ENCODE results near the gene TBX1. TPM values are rescaled to one million over a fixed set of nuclear protein-coding genes. Genes with fewer than 3 reads are reported as not detected.

TBX1 gene
- total and polyA plus RNA-seq, 2 of the 13 experiments (the other 11 are each of a cell fraction or from before 2014, with no cell fraction given): not detected

- no peak overlapping the region for H2AFZ ChIP-seq (ENCODE audit: low read length)
- no peak overlapping the region for H3K4me3 ChIP-seq (replicated peaks in 1 of 3; ENCODE audit: insufficient read depth in 1 of 3, low read depth in 2 of 3, low read length in 3 of 3)
- H3K9ac ChIP-seq (ENCODE audit: insufficient read depth, low read depth, low read length): no peak overlapping the region
- FAIRE-seq: no peak
- no peak for TF ChIP-seq NPAS2 (CRISPR knock-in tag; IDR thresholded peaks at IDR 0.05; ENCODE audit: borderline replicate concordance)
- no peaks in the 10 kb centered on the region for H4K20me1 ChIP-seq (ENCODE audit: insufficient read depth, low read length)
- CTCF ChIA-PET (ENCODE audit: low intra/inter-chr PET ratio, low total read pairs): no interaction called here
- no peaks in the 10 kb centered on the region for H3K79me2 ChIP-seq (ENCODE audit: insufficient read depth, low read length)
- no peak for ATAC-seq
- no peaks in the 10 kb centered on the region for H3K9me3 ChIP-seq (ENCODE audit: low read length)
- no TSS peak for BruUV-seq (replicated peaks)
- intact Hi-C loops (cut with micrococcal nuclease; ENCODE audit: unreplicated experiment): no loop called here
- H3K36me3 ChIP-seq (replicated peaks in 1 of 2; ENCODE audit: control insufficient read depth in 1 of 2, insufficient read depth in 2 of 2, low read length in 2 of 2): no peaks in the 10 kb centered on the region
- in situ Hi-C loops (cut with HindIII; ENCODE audit: extremely low pct_ligation_motif_present, low pct_unique_long_range_greater_than_20kb): no loop called here
- DNase-seq (ENCODE audit: low spot score): no peak
- H3K27ac ChIP-seq (ENCODE audit: extremely low read length, insufficient read depth, low read length): no peak overlapping the region
- 56% methylated on average over 5 of the region's 17 CpGs for WGBS (ENCODE audit: low lambda C conversion rate)
- peaks cover 24 to 85% of the 10 kb centered on the region in 2 experiments for H3K27me3 ChIP-seq (ENCODE audit: control insufficient read depth in 1 of 2, insufficient read depth in 2 of 2, low read length in 2 of 2)
- no peak overlapping the region for H3K4me2 ChIP-seq (ENCODE audit: low read depth, low read length)
- H3K4me1 ChIP-seq (ENCODE audit: insufficient read depth, low read length): peaks cover 34% of the 10 kb centered on the region
- POLR2A ChIA-PET: no interaction called here
These were observed 3.7 kb downstream of the TBX1 start for GRCh38 chr22:19764299-19764593.

- BruUV-seq (replicated peaks): no TSS peak
- 68% methylated on average over 22 of the region's 25 CpGs for WGBS (ENCODE audit: low lambda C conversion rate)
- Histone ChIP-seq H3K4me2 (ENCODE audit: low read depth, low read length) (no peak overlapping the region), H3K9ac (ENCODE audit: insufficient read depth, low read depth, low read length) (no peak overlapping the region), H3K27ac (ENCODE audit: extremely low read length, insufficient read depth, low read length) (no peak overlapping the region), H4K20me1 (ENCODE audit: insufficient read depth, low read length) (no peaks in the 10 kb centered on the region), H3K4me3 (replicated peaks in 1 of 3; ENCODE audit: insufficient read depth in 1 of 3, low read depth in 2 of 3, low read length in 3 of 3) (no peak overlapping the region), H3K36me3 (replicated peaks in 1 of 2; ENCODE audit: control insufficient read depth in 1 of 2, insufficient read depth in 2 of 2, low read length in 2 of 2) (no peaks in the 10 kb centered on the region), H2AFZ (ENCODE audit: low read length) (no peak overlapping the region), H3K4me1 (ENCODE audit: insufficient read depth, low read length) (peaks cover 34% of the 10 kb centered on the region), H3K9me3 (ENCODE audit: low read length) (no peaks in the 10 kb centered on the region), H3K27me3 (ENCODE audit: control insufficient read depth in 1 of 2, insufficient read depth in 2 of 2, low read length in 2 of 2) (peaks cover 26 to 85% of the 10 kb centered on the region in 2 experiments), H3K79me2 (ENCODE audit: insufficient read depth, low read length) (no peaks in the 10 kb centered on the region)
- no peak for FAIRE-seq
- CTCF ChIA-PET (ENCODE audit: low intra/inter-chr PET ratio, low total read pairs): no interaction called here
- no peak for ATAC-seq
- DNase-seq (ENCODE audit: low spot score): no peak
- POLR2A ChIA-PET: no interaction called here
- intact Hi-C loops (cut with micrococcal nuclease; ENCODE audit: unreplicated experiment) (no loop called here), in situ Hi-C loops (cut with HindIII; ENCODE audit: extremely low pct_ligation_motif_present, low pct_unique_long_range_greater_than_20kb) (no loop called here)
- TF ChIP-seq ISX (CRISPR knock-in tag; conservative IDR thresholded peaks at IDR 0.05): no peak
- no peak for TF ChIP-seq ZNF589 (CRISPR knock-in tag; conservative IDR thresholded peaks at IDR 0.05)
- TF ChIP-seq ZNF333 (CRISPR knock-in tag; IDR thresholded peaks at IDR 0.05; ENCODE audit: borderline replicate concordance): no peak
- no peak for TF ChIP-seq ZNF326 (CRISPR knock-in tag; IDR thresholded peaks at IDR 0.05; ENCODE audit: borderline replicate concordance)
- no peak for TF ChIP-seq BRD4 (CRISPR knock-in tag; IDR thresholded peaks at IDR 0.05)
- no peak for TF ChIP-seq MXD3 (CRISPR knock-in tag; IDR thresholded peaks at IDR 0.05)
- TF ChIP-seq YEATS4 (CRISPR knock-in tag; IDR thresholded peaks at IDR 0.05; ENCODE audit: borderline replicate concordance): no peak
- no peak for TF ChIP-seq FOXP4 (CRISPR knock-in tag; IDR thresholded peaks at IDR 0.05)
- no peak for TF ChIP-seq TOPORS (CRISPR knock-in tag; IDR thresholded peaks at IDR 0.05)
- TF ChIP-seq ZNF30 (CRISPR knock-in tag; IDR thresholded peaks at IDR 0.05): no peak
These were observed 4.3 kb downstream of the TBX1 start for GRCh38 chr22:19764636-19765476.
